Stimulated activated CD4-positive, alpha-beta T cell treated with anti-CD3 and anti-CD28 coated beads, TNF-alpha, amount 100 ng/mL, for 1 hour (primary cell): Measurements from ENCODE around the gene GPC3.
A peak's percentile ranks its signal among the peaks of the same experiment; 100 is the strongest.

Experiments
- DNase-seq, 3 donors: peaks; one replicate each; pipeline ENCODE4 v3.0.0-alpha.2; 2020; ENCODE audit warnings: low read depth in 3 of 3, low spot score in 1 of 3

Gene GPC3

DNA sequence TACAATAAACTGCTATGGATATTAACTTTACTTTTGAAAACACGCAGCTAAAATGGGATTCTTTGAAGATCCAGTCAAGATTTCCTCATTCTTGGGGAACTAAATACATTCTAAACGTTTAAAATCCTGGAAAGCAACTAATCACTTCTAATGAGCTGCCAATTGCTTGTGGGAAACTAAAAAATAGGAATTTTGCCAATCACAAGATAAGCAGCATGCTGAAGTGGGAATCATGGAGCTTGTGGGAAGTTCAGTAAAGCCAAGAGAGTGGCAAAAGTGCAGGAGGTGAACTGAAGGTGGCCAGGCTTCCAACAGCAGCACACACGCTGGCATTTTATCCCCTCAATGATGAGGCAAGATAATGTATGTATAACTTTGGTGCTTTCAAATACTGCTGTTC, 133.0 kb downstream of the GPC3 start:
- DNase-seq: no peak

DNA sequence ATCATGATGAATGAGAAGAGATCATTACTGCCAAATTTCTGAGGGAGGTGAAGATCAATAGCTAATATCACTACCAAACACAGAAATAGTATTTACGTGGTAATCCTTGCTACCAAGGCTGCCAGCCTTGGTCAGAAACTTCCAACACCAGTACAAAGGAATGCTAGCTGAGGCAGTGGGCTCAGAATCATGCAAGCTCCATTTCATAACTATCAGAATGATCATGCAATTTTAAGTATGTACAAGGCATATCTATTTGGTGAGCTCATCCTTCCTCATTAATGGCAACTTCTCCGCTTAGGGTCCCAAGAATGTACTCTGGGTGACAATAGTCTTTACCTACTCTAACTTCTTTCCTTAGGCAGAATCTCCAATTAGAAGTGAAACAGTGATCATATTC, 135.0 kb downstream of the GPC3 start:
- DNase-seq: no peak

DNA sequence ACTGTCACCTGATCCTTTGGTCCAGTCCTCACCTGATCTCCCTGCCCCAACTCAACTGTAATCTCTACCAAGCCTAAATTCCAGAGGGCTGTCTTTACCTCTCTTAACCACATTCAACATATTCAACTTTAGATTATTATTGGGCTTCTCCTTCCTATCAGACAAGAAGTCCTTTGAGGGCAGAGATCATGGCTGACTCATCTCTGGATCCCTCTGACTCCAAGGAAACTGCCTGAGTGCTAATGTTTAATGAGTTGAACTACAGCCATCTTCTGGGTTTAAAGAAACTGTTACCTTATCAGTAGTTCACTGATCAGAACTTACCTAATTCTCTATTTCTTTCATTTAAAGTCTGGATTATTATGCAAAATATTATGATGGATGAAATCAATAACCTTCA, 135.7 kb downstream of the GPC3 start:
- DNase-seq: no peak

DNA sequence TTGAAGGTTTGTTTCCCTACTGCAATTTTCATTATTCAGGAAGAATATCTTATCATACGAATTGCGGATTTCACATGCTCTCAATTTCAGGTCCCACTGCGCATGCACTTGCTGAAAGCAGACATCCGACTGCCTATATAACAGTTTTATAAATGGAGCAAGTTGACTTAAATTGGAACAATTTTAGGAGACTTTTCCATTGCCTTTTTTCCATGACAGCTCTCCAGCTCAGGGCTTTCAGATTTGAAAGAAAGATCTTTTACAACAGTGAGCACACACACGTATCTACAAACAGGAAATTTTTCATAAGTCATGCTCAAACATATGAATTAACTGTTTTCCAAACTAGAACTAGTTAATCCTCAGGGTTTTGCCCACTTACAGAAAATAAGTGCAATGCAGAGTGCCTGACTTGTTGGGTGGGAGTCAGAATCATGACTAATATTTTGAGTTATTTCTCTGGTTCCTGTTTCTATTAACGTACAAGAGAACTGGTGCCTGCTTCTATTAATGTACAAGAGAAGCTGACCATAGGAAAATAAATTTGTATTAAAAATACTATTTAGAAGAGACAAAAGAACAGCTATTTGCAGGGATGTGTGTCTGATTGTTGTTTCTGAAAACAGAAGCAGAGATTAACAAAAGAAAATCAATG, 137.9 kb downstream of the GPC3 start:
- no peak for DNase-seq

DNA sequence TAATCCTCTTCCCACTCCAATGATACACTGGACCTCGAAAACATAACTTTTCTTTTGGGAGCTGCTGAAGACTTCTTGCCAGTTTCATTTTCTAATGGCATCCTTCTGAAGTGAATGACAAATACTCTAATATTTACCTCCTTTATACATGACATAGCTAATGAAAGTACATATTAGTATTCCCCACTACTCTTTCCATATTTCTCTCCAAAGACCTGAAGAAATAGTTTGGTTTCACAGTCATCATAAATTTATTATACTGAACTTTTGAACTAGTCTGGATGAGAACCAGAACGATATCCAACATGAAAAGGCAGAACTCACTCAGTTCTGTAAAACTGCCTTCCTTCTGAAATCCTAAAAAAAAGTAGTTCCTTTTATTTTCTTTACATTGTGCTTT, 139.1 kb downstream of the GPC3 start:
- no peak for DNase-seq

DNA sequence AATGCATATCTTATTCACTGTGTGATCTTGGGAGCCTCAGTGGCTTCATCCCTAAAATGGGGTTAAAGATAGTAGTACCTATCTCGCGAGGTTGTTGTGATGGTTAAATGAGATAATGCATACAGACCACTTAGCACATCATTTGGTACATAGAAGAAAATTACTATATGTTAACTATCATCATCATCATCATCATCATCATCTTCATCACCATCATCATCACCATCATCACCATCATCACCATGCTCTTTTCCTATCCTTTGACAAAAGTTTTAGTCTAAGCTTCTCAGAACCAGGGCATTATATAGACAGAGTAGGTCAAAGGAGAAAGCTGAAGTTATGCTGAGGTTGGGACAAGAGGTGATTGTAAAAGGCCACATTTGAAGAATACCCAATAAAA, 145.0 kb downstream of the GPC3 start:
- DNase-seq: no peak

DNA sequence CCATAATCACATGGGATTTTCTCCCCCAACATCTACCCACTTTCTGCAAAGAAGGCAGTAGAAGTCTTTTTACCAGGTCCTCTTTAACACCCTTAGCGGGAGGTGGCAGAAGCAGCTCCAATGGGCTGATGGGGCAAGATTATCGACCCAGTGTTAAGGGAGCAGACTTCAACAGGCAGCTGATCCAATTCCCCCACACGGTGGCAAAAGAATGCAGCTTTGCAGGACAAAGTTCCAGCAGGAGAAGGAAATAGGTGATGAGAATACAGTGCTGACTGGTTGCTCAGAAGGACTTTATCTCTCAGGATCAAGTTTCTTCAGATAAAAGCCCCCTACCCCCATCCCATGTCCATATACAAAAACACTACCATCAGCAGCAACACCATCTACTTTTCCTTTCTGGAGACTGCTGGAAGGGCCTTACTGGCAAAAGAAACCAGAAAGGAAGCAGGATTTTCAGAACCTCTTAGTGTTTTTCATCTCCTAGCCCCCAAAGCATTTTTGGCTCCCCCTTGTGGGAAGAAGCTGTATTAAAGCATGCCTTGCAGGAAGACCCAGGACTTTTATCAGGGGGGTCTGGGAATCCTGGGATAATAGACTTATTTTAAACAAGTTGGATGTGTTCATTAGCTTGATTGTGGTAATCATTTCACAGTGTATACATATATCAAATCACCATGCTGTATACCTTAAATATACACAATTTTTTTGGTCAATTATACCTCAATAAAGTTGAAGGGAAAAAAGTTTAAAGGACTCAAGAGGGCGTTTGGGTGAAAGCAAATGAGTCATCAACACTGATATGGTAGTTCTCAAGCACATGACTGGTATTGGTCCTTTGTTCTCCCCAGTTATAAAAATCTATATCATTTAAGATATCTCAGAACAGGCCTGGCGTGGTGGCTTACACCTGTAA, 146.4 kb downstream of the GPC3 start:
- DNase-seq: no peak

DNA sequence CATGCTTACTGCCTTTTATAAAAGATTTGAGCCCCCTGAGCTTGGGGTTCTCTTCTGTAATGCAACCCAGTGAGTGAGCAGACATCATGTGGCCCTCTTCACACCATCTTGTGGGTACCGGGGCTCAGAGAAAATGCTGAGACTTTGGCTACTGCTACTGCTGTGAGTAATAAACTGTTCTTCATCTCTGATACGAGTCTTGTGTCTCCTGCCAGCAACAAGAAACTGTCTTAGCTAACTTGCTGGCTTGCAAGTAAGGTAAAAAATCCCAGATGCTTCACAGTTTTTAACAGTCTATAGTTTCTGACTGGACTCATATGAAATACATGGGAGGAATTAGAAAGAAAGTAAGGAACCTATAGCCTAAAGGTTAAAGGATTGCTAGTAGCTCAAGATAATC, 148.3 kb downstream of the GPC3 start:
- no peak for DNase-seq

DNA sequence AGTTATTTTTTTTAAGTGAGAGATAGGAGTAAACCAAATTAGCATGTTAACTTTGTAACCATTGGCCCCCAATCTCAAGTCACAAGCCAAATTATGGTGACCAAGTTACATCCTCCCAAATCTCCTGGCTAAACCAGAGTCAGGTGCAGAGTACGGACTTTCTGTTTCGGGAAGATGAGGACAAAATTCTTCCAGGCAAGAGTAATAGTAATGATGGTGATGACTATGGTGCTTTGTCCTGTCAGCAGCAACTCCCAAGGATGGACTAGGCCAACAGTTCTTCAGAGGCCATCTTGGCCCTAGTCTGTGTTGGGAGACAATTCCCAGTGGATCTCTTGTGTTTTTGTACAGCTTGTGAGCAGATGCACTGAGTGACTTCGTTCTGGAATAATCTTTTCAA, 148.8 kb downstream of the GPC3 start:
- no peak for DNase-seq

DNA sequence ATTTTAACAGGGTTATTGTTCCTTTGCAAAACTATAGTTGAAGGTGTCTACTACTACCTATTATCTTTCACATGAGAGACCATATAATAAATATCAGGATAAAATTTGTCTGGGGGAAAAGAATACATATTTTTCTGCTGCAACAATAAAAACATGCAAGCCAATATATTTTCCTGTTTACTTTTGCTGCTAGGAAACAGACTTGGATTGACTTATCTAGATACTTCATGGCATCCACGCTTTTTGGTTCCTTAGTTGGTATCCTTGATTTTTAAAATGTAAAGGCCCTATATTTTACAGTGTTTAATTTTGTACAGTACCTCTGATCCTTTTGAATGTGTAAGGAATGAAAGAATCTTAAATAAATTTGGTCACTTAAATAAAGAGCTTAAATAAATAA, 150.6 kb downstream of the GPC3 start:
- DNase-seq: no peak

DNA sequence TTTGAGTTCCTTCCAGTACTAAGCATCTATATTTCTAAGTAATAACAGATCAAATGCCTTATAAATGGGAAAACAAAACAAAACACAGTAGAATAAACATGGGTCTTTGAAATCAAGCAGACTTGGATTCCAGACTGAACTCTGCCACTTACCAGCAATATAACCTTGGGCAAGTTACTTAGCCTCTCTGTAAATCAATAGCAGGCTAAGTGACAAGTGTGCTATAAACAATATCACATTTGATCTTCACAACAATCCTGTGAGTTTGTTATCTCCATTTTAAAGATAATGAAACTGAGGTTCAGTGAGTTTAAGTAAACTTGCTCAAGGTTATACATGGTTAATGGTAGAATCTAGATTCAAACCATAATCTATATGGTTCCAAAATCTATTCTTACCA, 165.8 kb downstream of the GPC3 start:
- DNase-seq: no peak

DNA sequence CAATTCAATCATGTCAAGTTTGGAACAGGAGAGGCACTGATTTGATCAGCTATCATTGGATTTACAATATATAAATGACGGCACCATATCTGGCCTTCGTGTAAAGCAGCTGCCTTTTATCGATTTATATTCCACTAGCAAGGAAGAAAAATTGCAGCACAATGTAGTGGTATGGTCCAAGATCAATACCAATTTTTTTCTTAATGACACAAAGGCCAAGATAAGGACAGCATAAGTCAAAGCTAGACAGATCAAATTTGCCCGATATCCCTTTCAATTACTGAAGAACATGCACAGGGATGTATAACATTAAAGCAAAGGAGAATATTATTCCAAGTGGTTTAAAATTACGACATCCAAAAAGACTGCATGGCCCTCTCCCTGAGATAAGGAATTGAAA, 167.4 kb downstream of the GPC3 start:
- no peak for DNase-seq

DNA sequence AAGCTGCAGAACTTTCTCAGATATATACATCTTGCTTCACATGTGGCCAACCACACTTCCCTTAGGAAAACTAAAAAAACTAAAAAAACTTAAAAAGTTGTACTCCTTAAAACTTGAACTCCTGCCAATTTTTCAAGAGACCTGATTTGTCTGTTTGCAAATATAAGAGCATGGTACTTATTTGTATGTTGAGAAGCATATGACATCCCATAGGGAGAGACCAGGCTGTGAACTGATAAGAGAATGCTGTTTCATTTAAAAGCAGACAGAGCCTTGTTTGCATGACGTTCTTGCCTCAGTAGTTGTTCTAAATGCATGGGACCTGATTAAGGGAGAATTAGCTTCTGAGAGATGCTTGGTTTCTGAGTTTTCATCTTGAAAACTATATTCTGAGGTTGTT, 169.9 kb downstream of the GPC3 start:
- DNase-seq: no peak

DNA sequence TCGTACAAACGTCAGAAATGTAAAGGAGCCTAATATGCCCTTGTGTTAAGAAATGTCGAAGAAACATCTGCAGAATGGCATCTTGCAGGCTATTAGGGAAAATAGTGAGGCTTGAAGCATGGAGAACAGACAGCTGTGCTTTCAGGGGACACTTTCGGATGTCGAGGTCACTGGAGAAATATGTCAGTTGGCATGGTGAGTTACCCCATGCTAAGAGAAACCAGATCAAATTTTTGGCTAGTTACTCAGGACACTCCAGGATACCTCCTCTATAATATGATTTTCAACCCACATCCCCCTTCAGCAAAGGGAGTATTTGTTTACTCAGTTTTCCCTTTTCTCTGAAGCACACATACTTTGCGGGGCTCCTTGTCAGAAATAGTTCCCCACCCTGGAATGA, 171.4 kb downstream of the GPC3 start:
- DNase-seq: no peak

DNA sequence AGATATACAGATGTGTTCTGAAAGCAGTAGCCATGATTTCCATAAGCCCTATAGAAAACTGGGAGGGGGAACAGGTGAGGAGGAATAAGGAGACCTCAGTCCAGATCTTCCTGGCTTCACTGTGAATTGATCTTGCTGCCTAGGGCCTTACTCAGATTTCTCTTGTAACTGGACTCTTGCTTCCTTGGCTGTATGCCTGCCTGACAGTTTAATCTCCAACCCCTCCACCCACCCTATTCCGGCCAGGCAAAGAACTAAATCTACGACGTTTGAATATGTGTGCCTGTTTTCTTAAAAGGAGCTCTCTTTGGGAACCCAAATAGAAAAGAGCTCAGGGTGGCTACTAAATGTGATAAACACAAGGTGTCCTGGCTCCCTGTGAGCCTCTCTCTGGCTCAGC, 173.0 kb downstream of the GPC3 start:
- DNase-seq: no peak

DNA sequence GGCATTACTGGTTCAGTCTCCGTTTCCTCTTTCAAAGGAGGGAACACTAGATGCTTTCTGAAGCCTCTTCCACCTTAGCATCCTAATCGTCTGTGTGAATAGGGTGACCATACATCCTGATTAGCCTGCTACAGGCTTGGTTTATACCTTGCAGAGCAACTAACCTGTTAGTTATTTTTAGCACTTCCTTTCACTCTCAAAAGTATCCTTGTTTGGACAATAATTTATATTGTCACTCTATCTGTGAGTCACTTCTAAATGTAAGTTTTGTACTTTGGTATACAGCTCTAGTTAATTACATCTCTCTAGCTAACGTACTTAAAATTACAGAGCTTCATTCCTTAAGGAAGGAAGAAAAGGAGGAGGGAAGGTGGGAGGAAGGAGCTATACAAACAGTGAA, 174.5 kb downstream of the GPC3 start:
- no peak for DNase-seq

DNA sequence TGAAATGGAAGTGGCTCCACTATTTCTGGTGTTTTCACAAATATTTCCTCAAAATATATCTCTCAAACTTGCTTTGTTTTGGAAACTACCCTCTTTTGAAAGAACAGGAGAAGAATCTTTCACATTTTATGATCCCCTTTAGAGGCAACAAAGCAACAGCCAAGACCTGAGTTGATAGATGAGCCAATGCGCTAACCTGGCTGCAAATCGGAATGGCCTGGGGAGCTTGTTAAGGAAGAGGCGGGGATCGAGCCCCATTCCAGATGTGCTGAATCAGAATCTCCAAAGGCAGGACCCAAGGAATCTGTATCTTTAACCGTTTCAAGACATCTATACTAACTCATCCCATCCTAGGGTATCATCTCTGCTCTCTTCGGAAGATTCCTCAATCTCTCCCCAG, 181.3 kb downstream of the GPC3 start:
- DNase-seq: no peak

DNA sequence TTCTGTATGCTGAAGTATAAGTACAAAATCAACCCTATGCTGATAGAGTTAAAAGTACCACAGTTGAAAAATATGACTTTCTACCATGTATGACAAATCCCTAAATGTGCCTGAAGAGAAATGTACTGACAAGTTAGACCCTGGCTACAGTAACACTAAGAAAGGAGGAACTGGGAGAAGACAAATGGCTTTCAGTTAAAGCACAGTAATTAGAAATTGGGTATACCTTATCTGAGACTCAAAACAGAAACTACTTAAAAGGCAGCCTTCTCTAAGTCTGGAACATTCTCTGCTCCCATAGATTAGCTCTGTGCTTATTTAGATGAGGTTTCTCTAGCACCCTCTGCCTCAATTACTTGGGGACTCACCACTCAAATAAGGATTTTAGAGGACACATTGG, 189.1 kb downstream of the GPC3 start:
- DNase-seq: no peak

DNA sequence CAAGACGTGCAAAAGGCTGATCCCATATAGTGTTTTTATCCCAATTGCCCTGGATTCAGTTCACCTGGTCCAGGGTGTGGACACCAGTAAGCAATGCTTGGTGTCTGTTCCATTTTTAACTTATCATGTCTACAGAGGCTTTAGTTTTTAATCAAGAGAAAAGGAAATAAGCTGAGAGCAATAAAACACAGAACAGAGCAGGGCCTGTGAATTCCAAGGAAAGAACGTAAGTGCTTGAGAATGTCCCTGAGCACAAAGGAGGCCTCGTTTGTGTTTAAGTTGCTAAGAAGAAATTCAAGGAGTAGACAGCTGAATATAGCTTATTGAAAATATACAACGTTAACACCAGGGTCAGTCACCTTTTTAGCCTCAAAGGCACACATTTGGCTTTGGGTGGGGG, 191.3 kb downstream of the GPC3 start:
- no peak for DNase-seq

DNA sequence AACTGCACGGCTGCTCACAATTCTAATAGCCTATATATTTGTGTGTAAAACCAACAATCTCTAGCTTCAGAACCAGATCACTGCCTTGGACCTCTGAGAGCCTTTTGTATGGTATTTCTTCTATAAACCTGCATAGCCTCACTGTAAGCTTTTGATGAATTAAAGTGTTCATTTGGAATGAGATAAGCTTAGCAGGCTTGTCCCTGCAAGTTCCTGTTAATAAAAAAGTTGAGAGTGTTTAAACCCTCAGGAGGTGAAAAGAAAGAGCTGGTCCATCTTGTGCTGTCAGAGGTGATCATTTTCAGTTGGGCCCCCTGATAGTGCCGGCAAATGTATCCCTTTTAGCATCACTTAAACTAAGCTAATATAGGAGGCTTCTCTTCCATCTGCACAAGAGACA, 191.8 kb downstream of the GPC3 start:
- DNase-seq: no peak

DNA sequence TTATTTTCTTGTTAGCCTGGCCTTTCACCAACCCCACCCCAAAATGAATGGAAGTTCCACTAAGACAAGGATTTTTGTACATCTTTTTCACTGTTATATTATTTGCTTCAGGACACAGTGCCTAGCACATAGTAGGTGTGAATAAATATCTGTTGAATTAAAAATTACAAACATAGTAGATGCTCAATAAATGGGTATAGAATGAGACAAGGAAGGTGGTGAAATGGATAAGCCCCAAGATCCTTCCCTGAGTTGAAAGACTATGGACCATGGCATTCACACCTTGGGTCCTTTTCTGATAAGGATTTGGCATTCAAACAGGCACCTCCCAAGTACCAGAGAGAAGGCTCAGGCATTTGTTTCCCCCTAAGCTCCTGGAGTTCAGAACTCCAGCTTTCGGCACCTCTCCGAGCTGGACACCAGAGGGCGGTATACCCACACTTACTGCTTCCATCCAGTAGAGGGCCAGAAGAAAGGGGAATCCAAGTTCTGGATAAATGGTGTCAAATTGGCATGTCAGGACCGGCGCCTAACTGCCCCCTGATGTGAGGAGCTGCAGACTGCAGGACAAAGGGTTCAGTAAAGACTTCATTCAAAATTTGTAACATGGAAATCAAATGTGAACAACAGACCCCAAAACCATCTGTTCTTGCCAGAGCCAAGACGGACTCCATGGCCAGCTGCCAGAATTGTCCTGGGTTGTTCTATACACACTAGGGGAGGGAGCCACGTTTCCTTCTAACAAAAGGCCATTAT, 193.0 kb downstream of the GPC3 start:
- DNase-seq: peak in 2 of 3 donors; percentile 16 to 22

DNA sequence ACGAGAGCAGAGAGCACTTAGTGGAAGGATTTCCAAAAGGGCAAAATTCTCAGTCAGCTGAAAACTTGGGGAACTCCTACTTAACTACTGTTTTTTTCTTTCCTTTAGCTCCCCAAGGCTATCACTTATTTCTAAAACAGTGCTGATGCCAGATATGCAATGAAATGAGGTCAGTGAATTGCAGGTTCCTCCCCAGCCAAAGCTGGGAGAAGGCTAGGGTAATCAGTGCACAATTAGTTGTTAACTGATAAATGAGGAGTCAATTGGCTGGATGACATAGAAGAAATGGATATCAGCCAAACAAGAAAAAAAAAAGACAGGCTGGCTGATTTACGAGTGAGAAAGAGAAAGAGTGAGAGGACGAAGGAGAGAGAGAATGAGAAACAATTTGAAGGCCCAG, 195.6 kb downstream of the GPC3 start:
- DNase-seq: no peak
